Measurements from ENCODE around the gene DENND5A. TPM values are rescaled to one million over a fixed set of nuclear protein-coding genes. Genes with fewer than 3 reads are reported as not detected.

DENND5A gene
- total RNA-seq, 4 donors from 2014 or later = 30.4 to 52.9 (median 36.4) TPM

DNA sequence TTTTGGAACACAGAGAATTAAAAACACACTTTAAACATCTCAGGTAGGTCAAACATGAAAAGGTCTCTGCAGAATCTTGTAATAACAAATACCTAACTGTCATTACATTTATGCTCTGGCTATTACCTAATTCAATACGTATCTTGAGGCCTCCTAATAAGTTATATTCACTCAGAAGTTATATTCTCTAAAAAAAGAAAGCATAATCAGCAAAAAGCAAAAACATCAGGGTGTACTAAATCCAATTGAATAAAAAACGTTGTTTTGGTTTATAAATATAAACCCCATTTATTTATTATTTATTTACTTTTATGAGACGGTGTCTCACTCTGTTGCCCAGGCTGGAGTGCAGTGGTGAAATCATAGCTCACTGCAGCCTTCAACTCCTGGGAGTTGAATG, 39.0 kb upstream of the DENND5A start:
- Histone ChIP-seq H3K27me3 (no peaks in the 10 kb centered on the region), H3K4me3 (no peak overlapping the region), H3K9me3 (no peaks in the 10 kb centered on the region), H3K4me1 (no peaks in the 10 kb centered on the region), H3K36me3 (no peaks in the 10 kb centered on the region), H3K27ac (no peak overlapping the region)
- no peak for DNase-seq (ENCODE audit: low spot score in 2 of 2)
- TF ChIP-seq, protein P1, sequence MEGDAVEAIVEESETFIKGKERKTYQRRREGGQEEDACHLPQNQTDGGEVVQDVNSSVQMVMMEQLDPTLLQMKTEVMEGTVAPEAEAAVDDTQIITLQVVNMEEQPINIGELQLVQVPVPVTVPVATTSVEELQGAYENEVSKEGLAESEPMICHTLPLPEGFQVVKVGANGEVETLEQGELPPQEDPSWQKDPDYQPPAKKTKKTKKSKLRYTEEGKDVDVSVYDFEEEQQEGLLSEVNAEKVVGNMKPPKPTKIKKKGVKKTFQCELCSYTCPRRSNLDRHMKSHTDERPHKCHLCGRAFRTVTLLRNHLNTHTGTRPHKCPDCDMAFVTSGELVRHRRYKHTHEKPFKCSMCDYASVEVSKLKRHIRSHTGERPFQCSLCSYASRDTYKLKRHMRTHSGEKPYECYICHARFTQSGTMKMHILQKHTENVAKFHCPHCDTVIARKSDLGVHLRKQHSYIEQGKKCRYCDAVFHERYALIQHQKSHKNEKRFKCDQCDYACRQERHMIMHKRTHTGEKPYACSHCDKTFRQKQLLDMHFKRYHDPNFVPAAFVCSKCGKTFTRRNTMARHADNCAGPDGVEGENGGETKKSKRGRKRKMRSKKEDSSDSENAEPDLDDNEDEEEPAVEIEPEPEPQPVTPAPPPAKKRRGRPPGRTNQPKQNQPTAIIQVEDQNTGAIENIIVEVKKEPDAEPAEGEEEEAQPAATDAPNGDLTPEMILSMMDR (IDR thresholded peaks at IDR 0.05) = no peak
- no peak for TF ChIP-seq POLR2A (IDR thresholded peaks at IDR 0.05)
- TF ChIP-seq EP300 (IDR thresholded peaks at IDR 0.05) = no peak
- TF ChIP-seq POLR2AphosphoS5 (IDR thresholded peaks at IDR 0.05) = no peak
- WGBS = 80% methylated on average over 3 of the region's 3 CpGs

DNA sequence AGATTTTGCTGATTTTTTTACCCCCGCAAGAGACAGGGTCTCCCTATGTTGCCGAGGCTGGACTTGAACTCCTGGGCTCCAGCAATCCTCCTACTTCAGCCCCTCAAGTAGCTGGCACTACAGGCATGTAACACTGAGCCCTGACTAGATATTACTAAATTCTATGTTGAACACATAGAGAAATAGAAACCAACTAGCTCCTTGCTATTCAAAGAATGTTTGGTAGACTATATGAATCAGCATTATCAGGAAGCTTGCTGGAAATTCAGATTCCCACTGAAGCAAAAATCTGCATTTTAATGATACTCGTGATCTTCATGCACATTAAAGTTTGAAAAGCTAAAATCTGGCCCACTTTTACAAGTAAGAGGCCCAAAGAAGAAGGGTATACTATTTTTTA, 37.3 kb upstream of the DENND5A start:
- H3K36me3 ChIP-seq = peaks cover 3% of the 10 kb centered on the region
- H3K27me3 ChIP-seq = no peaks in the 10 kb centered on the region
- TF ChIP-seq POLR2AphosphoS5 (IDR thresholded peaks at IDR 0.05) (no peak), EP300 (IDR thresholded peaks at IDR 0.05) (no peak), POLR2A (IDR thresholded peaks at IDR 0.05) (no peak)
- TF ChIP-seq, protein P1 (IDR thresholded peaks at IDR 0.05) = no peak
- H3K9me3 ChIP-seq = no peaks in the 10 kb centered on the region
- no peak overlapping the region for H3K4me3 ChIP-seq
- WGBS = no CpG with 5 or more reads among the region's 3 CpGs
- H3K27ac ChIP-seq = no peak overlapping the region
- DNase-seq (ENCODE audit: low spot score in 2 of 2) = no peak
- H3K4me1 ChIP-seq = no peaks in the 10 kb centered on the region

DNA sequence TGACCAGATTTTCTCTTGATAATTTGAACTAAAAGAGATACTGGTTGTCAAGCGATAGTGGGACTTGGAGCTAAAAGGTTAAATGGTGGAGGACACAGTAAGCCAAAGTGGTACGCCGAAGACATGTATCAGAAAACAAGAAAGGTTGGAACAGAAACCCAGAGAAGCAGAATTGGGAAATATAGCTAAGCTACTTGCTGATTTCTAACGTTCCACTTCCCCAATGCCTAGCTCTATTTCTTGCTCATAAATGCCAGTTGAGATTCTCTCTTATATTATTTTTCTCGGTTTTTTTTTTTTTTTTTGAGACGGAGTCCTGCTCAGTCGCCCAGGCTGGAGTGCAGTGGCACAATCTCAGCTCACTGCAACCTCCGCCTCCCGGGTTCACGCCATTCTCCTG, 36.6 kb upstream of the DENND5A start:
- Histone ChIP-seq H3K4me1 (no peaks in the 10 kb centered on the region), H3K27me3 (no peaks in the 10 kb centered on the region), H3K9me3 (no peaks in the 10 kb centered on the region), H3K27ac (no peak overlapping the region), H3K36me3 (peaks cover 10% of the 10 kb centered on the region), H3K4me3 (no peak overlapping the region)
- DNase-seq (ENCODE audit: low spot score in 2 of 2) = no peak
- WGBS = 86% methylated on average over 7 of the region's 10 CpGs
- no peak for TF ChIP-seq POLR2A (IDR thresholded peaks at IDR 0.05)
- no peak for TF ChIP-seq POLR2AphosphoS5 (IDR thresholded peaks at IDR 0.05)
- TF ChIP-seq, protein P1 (IDR thresholded peaks at IDR 0.05) = no peak
- TF ChIP-seq EP300 (IDR thresholded peaks at IDR 0.05) = no peak

DNA sequence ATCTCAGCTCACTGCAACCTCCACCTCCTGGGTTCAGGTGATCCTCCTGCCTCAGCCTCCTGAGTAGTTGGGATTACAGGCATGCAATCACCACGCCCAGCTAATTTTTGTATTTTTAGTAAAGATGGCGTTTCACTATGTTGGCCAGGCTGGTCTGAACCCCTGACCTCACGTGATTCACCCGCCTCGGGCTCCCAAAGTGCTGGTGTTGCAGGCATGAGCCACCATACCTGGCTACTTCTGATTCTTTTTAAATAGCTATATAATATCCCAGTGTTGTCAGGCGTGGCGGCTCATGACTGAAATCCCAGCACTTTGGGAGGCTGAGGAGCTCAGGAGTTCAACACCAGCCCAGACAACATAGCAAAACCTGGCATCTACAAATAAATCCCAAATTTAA, 28.5 kb upstream of the DENND5A start:
- WGBS = 97% methylated on average over 7 of the region's 7 CpGs
- Histone ChIP-seq H3K27me3 (no peaks in the 10 kb centered on the region), H3K4me3 (no peak overlapping the region), H3K36me3 (peaks cover 30% of the 10 kb centered on the region), H3K9me3 (no peaks in the 10 kb centered on the region), H3K4me1 (no peaks in the 10 kb centered on the region), H3K27ac (no peak overlapping the region)
- TF ChIP-seq, protein P1 (IDR thresholded peaks at IDR 0.05) = no peak
- TF ChIP-seq POLR2AphosphoS5 (IDR thresholded peaks at IDR 0.05) (no peak), POLR2A (IDR thresholded peaks at IDR 0.05) (no peak), EP300 (IDR thresholded peaks at IDR 0.05) (no peak)
- DNase-seq (ENCODE audit: low spot score in 2 of 2) = no peak

DNA sequence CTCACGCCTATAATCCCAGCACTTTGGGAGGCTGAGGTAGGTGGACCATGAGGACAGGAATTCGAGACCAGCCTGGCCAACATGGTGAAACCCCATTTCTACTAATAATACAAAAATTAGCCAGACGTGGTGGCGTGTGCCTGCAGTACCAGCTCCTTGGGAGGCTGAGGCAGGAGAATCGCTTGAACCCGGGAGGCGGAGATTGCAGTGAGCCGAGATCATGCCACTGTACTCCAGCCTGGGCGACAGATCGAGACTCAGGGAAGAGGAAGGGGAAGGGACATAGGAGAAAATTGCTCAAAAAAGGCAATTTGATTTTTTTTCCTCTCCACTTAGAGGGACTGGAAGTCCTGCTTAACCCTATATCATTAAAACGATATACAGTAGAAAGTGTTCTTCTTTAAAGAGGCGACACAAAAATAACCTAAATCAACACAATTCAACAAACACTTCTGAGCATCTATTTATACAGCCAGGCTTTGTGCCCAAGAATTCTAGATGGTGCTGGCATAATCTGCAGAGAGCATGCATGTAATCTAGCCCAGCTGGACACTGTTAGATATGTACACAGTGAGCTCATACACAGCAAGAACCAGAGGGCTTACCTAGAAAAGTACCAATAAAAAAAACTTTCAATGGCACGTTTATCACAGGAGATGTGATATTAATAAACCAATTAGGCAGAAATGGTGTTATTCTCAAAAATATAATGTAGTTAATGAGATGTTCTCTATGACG, 20.9 kb upstream of the DENND5A start:
- Histone ChIP-seq H3K27ac (no peak overlapping the region), H3K4me1 (no peaks in the 10 kb centered on the region), H3K9me3 (no peaks in the 10 kb centered on the region), H3K4me3 (no peak overlapping the region), H3K36me3 (peaks cover 22% of the 10 kb centered on the region), H3K27me3 (no peaks in the 10 kb centered on the region)
- TF ChIP-seq, protein P1 (IDR thresholded peaks at IDR 0.05) = no peak
- no peak for TF ChIP-seq POLR2AphosphoS5 (IDR thresholded peaks at IDR 0.05)
- DNase-seq (ENCODE audit: low spot score in 2 of 2) = peak in 1 of 2 donors; percentile 4
- WGBS = 92% methylated on average over 14 of the region's 14 CpGs

All from suprapubic skin (tissue), 4 donors.